Measurements from ENCODE around the gene NWD2.
"Not testable (repeated sequence)": the region's sequence is repeated elsewhere in the genome, so short reads cannot be mapped to it uniquely, and the experiment has no call there.

Gene NWD2, protein sequence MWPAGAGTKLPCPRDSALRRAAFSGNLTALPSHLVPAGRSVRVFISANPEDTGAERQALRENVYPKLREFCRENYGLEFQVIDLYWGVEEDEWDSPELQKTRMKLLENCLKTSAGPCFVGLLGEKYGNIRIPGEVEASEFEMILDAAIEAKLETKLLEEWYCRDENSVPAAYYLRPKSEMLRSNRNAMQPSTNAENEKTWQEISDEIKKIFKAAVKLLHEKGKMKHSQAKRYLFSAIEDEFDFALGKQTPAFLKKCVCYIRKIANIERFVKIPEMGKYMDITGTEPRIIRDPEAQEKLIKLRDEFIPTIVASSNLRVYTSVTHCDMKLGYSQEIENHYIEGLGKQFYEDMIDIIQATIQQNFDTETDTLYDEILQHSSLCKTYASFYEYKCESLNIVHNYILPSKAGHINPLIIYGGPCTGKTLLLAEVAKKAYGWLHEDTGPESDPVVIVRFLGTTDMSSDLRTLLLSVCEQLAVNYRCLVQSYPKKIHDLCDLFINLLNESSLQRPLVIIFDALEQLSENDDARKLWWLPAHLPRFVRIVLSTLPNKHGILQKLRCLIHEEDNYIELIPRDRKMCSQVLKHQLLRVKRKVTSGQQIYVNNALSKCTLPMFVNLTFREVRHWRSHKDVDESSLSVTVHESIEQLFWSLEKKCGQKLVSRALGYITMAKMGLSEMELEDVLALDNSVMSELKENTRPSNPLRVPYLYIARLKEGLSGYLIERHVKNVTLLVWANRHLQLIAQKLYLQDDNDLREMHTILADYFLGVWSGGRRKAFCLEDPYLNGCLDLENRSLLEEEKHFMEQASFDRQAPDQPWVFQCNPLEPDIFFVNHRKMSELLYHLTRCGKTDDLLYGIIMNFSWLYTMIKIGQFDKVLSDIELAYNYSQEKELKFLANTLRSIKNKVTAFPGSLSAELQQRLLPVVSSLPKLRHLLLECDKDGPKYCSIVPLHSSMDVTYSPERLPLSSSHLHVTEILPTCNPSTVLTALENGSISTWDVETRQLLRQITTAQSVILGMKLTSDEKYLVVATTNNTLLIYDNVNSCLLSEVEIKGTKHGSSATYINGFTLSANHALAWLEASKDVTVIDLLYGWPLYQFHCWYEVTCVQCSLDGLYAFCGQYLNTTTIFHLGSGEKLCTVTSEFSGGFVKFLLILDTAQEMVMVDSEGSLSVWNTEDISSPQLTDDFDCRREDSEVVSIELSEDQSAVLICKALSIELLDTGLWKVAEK (N-terminal part only)

DNA sequence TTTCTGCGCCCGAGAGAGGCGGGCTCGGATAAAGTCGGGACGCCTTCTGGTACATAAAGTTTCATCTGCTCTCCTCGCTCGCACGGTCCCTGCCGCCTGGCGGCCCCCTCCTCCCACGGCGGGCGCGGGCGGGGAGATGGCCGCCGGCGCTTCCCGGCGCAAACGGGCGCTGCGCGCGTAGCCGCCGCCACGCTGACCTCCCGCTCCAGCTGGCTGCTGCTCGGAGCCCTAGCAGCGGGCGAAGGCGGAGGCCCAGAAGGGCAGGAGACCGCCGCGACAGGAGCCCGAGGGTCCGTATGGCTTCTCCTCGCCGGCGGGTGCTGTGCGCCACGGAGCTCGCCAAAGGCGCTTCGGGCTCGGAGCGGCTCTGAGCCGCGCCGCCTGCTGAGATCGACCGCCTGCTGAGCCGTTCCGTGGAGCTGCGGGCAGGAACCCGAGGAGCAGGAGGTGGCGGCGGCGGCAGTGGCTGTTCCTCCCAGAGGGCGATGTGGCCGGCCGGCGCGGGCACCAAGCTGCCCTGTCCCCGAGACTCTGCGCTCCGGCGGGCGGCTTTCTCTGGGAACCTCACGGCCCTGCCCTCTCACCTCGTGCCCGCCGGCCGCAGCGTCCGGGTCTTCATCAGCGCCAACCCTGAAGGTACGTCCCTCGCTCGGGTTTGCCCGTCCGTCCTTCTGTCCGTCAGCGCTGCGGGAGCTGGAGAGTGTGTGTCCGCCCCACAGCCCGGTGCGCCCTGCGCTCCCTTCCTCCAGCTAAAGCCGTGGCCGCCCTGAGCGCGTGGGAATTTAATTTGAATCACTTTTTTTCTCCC is at the start of gene NWD2:
TSS of gene NWD2 (plus strand) at position 161 of the 808 bp plus-strand sequence. CDS start at position 486, 325 bp downstream.
- DNase-seq, result no peak

DNA sequence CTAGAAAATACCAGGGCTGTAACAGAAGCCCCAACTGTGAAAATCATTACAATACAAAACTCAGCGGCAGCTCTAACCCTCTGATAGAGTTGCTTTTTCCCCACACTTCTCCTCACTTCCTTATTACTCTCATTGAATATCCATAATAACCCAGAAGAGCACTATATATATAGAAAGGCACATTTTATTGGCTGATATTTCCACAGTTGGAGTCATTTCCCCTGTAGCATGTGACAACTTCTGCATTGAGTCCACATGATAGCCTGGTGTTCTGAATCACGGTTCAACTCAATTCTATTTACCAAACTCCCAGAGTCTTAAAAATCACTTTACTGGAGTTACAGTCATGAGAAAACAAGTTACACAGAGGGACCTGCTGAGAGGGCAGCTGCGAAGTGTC is 46.6 kb upstream of the NWD2 start:
- DNase-seq, result no peak

DNA sequence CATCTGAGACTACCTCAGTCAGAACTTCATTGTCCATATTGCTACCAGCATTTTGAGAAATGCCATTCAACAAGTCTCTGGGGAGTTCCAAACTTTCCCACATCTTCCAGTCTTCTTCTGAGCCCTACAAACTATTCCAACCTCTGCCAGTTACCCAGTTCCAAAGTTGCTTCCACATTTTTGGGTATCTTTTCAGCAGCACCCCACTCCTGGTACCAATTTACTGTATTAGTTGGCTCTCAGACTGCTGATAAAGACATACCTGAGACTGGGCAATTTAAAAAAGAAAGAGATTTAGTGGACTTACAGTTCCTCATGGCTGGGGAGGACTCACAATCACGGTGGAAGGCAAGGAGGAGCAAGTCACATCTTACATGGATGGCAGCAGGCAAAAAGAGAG is 39.8 kb upstream of the NWD2 start:
- DNase-seq, result not testable (repeated sequence)

DNA sequence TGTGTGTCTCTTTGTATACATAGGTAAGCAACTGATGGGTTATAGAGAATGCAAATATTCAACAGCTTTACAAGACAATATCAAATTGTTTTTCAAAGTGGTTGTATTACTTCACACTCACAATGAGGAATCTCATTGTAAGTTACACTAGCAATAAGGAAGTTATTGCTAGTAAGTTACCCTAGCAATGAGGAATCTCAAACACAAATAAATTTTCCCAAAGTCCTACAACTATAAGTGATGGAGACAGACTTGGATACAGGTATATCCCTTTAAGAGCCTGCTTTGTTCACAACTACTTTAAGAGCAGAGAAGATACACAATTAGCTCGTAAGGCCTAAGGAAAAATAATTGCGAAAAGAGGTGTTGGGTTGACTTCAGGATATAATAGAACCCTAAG is 28.3 kb upstream of the NWD2 start:
- no peak for DNase-seq

DNA sequence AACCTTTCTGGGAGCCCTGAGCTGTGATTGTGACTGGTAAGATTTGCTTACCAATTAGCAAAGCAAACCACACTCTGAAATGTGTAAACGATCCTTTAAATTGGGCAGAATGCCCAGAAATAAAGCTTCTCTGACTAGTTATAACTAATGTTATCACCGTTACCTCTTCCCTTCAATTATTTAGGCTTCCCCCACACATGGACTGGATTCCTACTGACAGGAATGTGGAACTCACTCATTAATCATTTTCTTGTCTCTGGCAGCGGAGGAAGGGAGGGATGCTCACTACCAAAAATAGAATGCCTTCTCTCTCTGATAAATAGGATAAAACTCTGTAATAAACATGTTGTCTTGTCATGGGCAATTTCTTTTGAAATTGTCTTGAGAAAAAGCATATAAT is 25.3 kb upstream of the NWD2 start:
- no peak for DNase-seq

DNA sequence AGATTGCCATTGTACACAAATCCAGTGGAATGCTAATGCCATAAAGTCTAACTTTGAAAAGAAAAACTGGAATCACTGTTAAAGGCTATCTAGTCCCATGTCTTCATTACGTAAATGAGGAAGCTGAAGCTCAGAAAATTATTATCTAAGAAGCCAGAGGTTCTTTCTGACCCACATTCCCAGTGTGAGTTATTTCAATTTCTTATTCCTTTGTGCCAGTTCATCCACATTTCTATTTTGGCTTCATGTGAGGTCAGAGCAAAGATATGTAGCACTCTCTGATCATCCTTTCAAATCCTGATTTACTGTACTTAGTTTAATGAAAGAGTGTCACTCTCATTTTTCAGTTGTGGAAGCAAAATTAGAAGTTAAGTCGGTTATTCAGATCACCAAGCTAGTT is 24.6 kb upstream of the NWD2 start:
- no peak for DNase-seq

DNA sequence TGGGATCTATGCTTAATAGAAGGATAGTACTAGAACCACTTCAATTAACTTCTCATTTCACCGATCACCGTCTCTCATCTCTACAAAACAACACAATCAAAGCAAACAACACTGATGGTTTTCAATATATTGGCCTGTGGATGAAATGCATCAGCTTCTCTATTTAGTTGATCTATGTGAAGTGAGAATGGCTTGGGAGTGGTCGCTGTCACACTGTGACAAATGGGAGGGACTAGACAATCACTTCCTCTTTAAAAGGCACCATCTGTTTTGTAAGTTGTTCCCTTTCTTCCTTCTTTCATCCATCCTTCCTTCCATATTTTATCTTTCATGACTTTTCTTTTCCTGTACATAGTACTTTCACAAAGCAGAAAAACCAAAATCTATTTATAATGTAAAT is 23.9 kb upstream of the NWD2 start:
- DNase-seq, result no peak

DNA sequence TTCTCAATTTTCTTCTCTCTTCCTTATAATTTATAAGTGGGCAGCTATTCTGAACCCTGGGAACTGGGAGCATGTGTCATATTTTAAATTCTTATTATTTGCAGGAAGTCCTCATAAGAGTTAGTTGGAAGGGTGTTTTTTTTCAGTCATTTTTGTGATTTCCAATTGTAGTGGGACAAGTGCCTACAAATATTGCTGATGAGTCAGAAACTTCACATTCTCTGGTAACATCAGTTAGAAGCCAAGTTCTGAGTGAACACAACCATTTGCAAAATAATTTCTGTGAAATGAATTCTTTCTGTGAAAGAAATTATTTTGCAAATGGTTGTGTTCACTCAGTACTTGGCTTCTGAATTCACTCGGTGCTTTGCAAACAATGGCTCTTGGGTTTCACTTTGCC is 20.8 kb upstream of the NWD2 start:
- no peak for DNase-seq

DNA sequence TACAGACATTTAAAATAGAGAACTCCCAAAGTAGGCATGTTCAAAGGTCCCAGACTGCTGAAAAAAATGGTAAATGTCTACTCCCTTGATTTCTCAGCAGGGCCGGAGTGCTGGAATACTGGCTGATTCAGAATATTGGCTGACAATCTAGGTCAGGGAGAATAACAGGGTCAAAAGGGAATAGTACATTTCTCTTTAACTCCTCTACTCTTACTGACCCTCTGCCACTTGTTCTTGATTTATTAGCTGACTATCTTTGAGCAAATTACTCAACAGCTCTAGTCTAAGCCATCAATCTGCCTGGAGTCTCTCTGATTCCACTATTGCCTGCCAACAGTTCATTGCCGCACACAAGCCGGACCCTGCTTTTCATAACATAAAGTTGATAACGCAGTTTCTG is 19.7 kb upstream of the NWD2 start:
- no peak for DNase-seq

DNA sequence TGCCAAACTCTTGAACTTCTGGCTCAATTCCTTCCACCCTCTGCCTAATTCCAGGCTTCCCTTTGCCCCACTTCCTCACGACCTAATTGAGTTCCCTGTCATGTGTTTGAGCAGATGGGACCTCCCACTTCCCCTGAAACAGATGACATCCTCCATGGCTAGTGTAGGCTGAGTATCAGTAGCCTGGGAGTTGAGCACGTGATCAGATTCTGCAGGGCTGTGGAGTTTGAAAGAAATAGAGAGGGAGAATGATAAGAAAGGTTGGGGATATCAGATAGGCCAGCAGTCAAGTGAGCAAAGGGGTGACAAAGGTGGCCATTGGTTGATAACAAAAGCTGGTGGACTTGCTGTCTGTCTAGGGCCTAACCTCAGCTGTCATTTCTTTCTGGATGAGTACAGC is 18.8 kb upstream of the NWD2 start:
- DNase-seq, result no peak

DNA sequence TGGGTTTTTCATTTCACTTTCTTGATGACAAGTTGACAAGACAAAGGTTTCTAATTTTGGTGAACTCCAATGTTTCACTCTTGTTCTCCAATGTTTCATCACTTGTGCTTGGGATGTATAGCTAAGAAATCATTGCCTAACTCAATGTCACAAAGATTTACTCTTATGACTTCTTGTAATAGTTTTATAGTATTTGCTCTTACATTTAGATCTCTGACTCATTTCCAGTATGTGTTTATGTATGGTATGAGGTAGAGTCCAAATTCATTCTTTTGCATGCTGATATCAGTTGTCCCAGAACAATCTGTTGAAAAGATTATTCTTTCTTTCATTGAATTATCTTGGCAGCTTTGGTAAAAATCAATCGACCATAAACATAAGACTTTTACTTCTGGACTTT is 12.2 kb upstream of the NWD2 start:
- no peak for DNase-seq

DNA sequence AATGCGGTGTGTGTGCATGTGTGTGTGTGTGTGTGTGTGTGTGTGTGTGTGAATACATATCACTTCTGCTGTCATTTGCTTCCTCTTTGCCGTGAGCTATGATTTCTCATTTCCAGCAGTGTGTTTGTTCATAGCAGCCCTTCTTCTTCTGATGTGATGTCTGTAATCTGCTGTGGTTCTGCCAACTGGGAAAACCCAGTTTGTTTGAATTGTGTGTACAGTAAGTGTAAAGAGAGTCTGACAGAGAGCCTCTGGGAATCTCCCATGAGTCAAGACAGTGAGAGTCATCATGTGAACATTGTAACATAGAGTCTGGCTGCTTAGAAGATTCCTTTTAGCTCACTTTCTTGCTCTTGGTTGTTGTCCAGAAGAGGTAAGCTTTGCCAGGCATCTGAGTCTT is 8.4 kb upstream of the NWD2 start:
- no peak for DNase-seq

DNA sequence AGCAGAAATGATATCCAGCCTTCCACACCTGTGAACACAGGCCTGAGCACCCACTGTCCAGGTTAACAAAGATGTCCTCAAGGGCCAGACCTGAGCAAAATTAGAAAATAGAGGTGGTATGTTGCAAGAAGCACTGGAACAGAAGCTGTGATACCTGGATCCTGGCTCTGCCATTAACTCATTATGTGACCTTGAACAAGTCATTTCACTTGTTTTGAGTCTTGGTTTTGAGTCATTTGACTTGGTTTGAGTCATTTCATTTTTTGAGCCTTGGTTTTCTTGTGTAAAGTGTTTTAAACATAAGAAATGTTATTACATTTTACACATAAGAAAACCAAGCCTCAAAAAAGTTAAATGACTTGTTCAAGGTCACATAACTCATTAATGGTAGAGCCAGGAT is 2.9 kb upstream of the NWD2 start:
- no peak for DNase-seq

DNA sequence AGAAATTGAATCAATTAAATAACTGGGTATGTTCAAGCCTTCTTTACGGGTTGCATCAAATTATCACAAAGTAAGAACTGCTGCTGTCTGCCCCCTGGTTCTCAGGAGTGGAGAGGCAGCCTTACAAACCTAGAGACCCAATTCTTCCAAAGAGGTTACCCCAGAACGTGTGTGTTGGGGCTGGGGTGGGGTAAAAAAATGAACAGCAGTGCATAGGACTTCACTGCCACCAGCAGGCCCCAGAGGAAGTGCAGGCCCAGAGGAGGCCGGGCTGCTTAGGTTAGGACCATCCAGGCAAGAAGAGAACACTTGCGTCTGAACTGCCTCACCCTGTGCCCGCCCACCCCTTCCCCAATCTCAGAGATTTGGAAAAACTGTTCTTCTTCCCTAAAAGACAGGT is 1.5 kb upstream of the NWD2 start:
- DNase-seq, result no peak

DNA sequence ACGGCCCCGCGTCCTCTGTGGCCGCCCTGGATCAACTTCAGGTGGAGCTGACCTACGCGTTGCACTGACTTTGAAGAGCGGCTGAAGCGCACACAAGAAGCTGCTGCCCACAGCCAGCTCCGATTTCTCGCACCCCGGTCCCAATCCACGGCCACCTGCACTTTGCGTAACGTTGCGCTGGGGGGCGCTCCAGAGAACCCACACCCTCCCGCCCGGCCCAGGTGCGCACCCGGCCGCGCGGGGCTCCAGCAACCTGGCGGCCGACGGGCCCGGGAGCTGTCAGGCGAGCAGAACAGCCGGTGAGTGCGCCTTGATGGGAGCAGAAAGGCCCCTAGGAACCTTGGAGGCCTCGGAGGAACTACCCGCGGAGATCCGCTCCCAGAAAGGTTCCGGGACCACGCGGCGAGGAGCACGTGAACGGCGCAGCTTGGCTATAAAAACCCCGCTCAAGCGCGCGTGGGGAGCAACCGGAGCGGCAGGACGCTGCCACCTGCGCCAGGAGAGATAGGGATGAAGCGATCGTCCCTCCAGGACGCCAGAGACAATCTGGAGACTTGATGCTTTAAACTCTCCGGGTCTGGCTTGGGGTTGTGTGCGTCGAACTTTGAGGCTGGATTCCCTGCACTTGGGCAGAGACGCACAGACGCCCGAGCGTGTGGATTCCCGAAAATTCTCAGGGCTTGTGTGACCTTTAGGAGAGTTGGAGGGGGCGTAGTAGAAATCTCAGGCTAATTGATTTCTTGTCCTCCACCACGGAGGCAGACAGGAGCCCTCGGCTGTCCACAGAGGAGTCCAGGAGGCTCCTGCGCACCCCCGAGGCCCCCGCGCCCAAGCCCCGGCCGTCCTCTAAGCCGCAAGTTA is 591 bp upstream of the NWD2 start:
- DNase-seq, result no peak

DNA sequence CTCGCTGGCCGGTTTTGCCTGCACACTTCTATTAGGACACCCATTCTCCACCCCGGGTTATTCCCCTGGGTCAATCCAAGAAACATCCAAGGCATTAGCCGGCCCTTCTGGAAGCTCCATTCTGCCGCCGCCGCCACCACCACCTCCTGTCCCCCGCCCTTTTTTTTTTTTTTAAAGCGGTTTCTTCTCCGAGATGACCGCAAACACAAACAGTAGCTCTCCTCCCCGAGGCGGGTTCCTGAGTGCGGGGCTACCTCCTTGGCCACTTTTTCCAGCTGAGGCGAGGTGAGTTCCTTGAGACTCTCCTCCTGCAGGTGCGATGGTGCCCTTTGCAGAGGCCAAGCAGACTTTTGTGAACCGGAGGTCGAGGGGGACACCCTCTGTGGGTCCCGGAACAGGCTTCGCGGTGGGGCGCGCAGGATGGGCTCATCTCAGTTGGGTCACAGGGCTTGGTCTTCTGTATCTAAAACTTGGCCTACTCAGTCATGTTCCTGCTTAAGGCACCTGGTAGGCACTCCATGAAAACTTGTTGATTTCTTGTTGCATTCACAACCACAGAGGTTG is 930 bp downstream of the NWD2 start:
- no peak for DNase-seq

DNA sequence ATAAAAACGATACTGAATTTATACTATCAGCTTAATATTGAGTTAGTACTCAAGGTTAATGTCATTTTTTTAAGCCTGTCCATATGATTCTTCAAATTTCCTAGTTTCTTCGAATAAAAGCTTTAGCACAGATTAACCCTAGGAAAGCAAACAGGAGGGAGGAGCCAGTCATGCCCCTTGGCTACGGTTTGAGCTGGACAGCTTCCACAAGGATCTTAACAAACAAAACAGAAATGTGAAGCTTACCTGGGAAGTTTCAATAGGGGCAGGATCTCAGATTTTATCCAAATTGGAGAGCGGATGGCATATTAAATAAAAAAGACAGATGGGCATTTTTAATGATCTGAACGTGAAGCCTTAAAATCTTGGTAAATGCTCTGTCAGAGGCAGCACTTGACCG is 2.3 kb downstream of the NWD2 start:
- no peak for DNase-seq

DNA sequence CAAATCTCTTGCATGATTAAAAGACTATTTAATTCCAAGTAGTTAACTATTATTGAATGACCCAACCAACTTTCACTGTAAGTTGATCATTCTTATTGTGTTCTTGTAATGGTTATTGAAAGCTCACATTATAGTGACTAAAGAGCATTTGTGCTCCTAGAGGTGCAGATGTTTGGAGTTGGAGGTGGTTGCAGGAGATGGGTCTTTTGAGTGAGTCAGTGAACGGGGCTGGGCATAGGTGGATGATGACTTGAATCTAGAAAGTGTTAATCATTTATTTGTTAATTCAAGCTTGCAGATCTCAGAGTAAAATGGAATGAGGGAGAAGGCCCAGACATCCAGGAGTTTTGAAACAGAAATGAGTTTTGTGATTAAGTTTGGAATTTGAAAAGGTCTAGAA is 13.7 kb downstream of the NWD2 start:
- DNase-seq, result no peak

DNA sequence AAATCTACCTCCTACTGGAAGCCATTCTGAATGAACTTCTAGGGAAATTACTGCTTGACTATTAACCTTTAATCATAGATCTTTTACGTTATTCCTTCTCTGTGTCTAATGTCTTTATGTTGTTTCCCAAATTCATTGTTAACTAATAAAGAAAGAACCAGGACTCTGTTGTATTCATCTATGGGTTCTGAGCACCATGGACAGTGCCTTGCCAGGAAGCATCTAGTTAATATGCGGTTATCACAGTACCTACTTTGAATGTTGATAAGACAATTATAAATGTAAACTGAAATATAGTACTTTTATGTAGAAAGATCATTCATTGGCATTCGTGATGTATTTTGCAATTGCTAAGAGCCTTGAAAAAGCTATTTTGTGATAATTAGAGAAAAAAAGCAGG is 23.8 kb downstream of the NWD2 start:
- no peak for DNase-seq

DNA sequence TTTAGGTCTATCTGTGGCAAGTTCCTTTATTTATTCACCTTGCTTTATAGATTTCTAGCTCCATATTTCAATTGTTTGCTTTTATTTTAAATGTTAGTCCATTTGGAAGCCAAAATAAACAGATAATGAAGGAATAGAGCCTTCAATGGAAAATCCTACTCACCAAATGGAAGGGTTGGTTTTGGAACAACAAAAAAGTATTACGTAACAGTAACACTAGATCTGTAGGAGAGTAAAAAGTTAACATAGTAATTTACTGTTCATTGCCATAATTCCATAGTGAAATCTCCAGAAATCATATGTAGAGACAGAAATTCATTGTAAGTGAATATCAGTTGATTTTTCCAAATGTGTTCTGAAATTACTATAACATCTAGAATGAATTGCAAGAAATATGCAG is 34.6 kb downstream of the NWD2 start:
- DNase-seq, result no peak

DNA sequence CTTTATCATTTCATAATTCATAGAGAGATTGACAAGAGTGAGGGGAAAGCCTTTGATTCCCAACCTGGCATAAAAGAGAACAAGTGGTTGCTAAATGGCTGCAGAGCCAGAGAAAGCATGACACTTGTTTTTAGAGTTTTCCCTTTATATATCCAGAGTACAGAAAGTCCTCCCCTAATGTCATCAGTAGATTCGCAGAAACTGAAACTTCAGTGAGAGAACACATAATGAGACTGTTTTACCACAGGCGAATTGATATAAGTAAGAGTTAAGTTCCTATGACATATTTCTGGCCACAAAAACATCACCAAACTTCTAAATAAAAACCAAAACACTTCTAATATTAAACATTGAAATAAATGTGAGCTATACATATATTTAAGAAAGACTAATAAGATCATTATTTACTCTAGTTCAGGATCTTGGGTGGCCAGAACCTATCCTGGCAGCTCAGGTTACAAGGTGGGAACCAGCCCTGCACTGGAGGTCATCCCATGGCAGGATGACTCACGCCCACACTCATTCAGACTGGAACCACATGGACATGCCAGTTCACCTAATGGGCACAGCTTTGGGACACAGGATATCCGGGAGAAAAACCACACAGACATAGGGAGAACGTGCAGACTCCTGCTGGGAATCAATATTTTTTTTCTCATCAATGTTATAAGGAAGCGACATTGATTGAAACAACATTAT is 35.5 kb downstream of the NWD2 start:
- DNase-seq, result no peak
